Esophagus muscularis mucosa (tissue), 4 donors: Measurements from ENCODE around the gene DPP4.

Experiments
- CTCF ChIP-seq, 3 experiments: fragments of 200-600 bp in 2 of 3; fragments of 450-650 bp in 1 of 3; sonication (generic) in 2 of 3; IDR thresholded peaks; one replicate each; pipeline ENCODE4 v1.5.1; 2017 to 2019; ENCODE audit warnings: antibody characterized with exemption in 3 of 3, mild to moderate bottlenecking in 2 of 3, moderate library complexity in 1 of 3
- EP300 ChIP-seq: sonication (generic); formaldehyde crosslinking; IDR thresholded peaks from one replicate; pipeline ENCODE4 v1.6.1; 2017; ENCODE audit warnings: antibody characterized with exemption
- POLR2A ChIP-seq: fragments of 450-650 bp; IDR thresholded peaks from one replicate; pipeline ENCODE4 v1.6.1; 2017; ENCODE audit warnings: antibody characterized with exemption, moderate library complexity, mild to moderate bottlenecking, low read depth
- POLR2AphosphoS5 ChIP-seq, 2 donors: sonication (generic); formaldehyde crosslinking; IDR thresholded peaks; one replicate each; pipeline ENCODE4 v1.6.1; 2017; ENCODE audit warnings: antibody characterized with exemption in 2 of 2

- TF ChIP-seq EP300 (no peak), POLR2A (no peak), CTCF (IDR thresholded peaks at IDR 0.05) (no peak), POLR2AphosphoS5 (IDR thresholded peaks at IDR 0.05) (no peak)
Observed at GRCh38 chr2:161972232-161972631, 101.8 kb downstream of the DPP4 start.
